ENCODE measurements around the gene SLC46A1.

SLC46A1 gene

DNA sequence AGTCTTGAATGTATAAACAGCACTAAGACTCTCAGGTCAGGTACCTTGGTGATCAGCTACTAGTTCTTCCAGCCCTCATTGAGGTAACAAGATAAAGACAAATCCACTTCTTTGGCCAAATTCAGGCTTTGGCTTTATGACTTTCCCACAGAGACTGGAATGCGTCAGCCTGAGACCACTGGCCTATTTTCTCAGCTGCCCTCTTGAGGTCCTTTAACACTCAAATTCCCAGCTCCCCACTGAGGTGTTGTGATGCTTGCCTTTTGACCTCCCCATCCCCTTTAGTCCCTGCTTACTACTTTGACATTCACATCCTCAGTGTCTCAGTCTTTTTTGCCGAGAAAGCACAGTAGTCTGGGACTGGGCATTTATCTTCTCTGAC lies 59.8 kb downstream of the SLC46A1 start:
- H3K4me3 ChIP-seq (ENCODE audit: low read depth, low read length): no peak overlapping the region
- DNase-seq (ENCODE audit: low read depth): no peak
- TF ChIP-seq, protein P1, sequence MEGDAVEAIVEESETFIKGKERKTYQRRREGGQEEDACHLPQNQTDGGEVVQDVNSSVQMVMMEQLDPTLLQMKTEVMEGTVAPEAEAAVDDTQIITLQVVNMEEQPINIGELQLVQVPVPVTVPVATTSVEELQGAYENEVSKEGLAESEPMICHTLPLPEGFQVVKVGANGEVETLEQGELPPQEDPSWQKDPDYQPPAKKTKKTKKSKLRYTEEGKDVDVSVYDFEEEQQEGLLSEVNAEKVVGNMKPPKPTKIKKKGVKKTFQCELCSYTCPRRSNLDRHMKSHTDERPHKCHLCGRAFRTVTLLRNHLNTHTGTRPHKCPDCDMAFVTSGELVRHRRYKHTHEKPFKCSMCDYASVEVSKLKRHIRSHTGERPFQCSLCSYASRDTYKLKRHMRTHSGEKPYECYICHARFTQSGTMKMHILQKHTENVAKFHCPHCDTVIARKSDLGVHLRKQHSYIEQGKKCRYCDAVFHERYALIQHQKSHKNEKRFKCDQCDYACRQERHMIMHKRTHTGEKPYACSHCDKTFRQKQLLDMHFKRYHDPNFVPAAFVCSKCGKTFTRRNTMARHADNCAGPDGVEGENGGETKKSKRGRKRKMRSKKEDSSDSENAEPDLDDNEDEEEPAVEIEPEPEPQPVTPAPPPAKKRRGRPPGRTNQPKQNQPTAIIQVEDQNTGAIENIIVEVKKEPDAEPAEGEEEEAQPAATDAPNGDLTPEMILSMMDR (IDR thresholded peaks at IDR 0.05; ENCODE audit: insufficient read depth, low read depth, low read length, missing control alignments): no peak

DNA sequence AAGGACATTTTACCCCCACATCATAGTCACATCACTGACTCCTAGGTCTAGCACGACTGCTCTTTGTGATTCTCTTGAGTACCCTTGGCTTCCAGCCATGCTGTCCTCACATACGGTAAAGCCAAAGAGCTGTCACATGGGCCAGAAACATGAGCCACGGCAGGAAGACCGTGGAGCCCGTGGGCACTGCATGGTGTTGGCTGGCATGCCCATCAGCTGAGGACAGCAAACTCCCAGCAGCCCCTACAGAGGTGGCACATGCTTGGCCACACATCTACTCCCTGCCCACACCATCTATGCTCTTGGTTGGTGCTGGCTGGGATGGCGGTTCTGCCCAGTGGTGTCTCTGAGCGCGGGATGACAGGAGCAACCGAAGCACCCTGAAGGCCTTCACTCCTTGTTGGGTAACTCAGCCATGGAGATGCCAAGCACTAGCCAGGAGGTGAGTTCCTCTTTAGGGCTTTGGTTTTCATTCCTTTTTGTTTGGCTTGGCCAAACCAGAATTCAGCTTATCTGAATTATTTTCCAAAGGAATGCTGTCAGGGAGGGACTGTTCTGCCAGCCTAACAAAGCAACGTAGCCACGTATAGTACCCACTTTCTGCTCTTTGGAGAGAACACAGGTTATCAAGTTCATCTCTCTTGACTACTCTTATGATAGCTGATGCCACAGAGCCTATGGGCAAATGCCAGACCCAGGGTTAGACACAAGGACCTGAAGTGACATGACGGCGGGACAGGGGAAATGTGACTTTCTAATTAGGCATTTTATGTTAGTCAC lies 60.4 kb downstream of the SLC46A1 start:
- H3K4me3 ChIP-seq (ENCODE audit: low read depth, low read length): no peak overlapping the region
- DNase-seq (ENCODE audit: low read depth): no peak
- TF ChIP-seq, protein P1 (IDR thresholded peaks at IDR 0.05; ENCODE audit: insufficient read depth, low read depth, low read length, missing control alignments): no peak
